Subcutaneous abdominal adipose tissue (tissue), 5 donors: ENCODE data around the gene ARHGAP19.
A peak's percentile ranks its signal among the peaks of the same experiment; 100 is the strongest.

Source experiments
- H3K27ac ChIP-seq: one replicate; pipeline ENCODE4 v1.7.0; 2013; ENCODE audit warnings: low read depth, mild to moderate bottlenecking, inconsistent platforms, low read length, moderate library complexity
- H3K27me3 ChIP-seq, 5 donors: one replicate each; pipeline ENCODE4 v1.7.0; 2013; ENCODE audit warnings: low read length in 5 of 5, inconsistent platforms in 1 of 5; ENCODE audit not compliant: control insufficient read depth in 5 of 5, insufficient read depth in 4 of 5
- H3K36me3 ChIP-seq, 5 donors: one replicate each; pipeline ENCODE4 v1.7.0; 2013; ENCODE audit warnings: low read length in 5 of 5; ENCODE audit not compliant: control insufficient read depth in 5 of 5, insufficient read depth in 5 of 5
- H3K4me1 ChIP-seq, 5 donors: one replicate each; pipeline ENCODE4 v1.7.0; 2013; ENCODE audit warnings: low read length in 5 of 5, mild to moderate bottlenecking in 3 of 5, moderate library complexity in 1 of 5; ENCODE audit not compliant: control insufficient read depth in 5 of 5, insufficient read depth in 5 of 5
- H3K4me3 ChIP-seq, 5 donors: one replicate each; pipeline ENCODE4 v1.7.0; 2013; ENCODE audit warnings: low read length in 5 of 5, low read depth in 1 of 5
- H3K9ac ChIP-seq, 5 donors: one replicate each; pipeline ENCODE4 v1.7.0; 2013; ENCODE audit warnings: low read length in 5 of 5, mild to moderate bottlenecking in 4 of 5, moderate library complexity in 3 of 5
- H3K9me3 ChIP-seq, 5 donors: one replicate each; pipeline ENCODE4 v1.7.0; 2013; ENCODE audit warnings: low read length in 5 of 5; ENCODE audit not compliant: control insufficient read depth in 5 of 5
- donor health status: healthy.
- donor health status: healthy.
- donor health status: healthy.
- donor health status: healthy.
- donor health status: healthy.

The ARHGAP19 gene

GRCh38 chr10:97321804-97322190, 29.4 kb upstream of the ARHGAP19 start:
- Histone ChIP-seq H3K9ac (peak overlapping the region in 1 of 5 donors; percentile 14), H3K4me1 (peaks cover 4 to 34% (median 30%) of the 10 kb centered on the region in 5 donors), H3K27me3 (no peaks in the 10 kb centered on the region), H3K9me3 (no peaks in the 10 kb centered on the region), H3K27ac (no peak overlapping the region), H3K36me3 (no peaks in the 10 kb centered on the region), H3K4me3 (peak overlapping the region in 1 of 5 donors; percentile 65)

- Histone ChIP-seq H3K9ac (peak overlapping the region in 1 of 5 donors; percentile 51), H3K27ac (no peak overlapping the region), H3K4me3 (peak overlapping the region; percentile 65 to 88 (median 70))
Measured at GRCh38 chr10:97321032-97321803, 28.8 kb upstream of the ARHGAP19 start.

GRCh38 chr10:97320480-97321031, 28.1 kb upstream of the ARHGAP19 start:
- no peaks in the 10 kb centered on the region for H3K27me3 ChIP-seq
- H3K4me1 ChIP-seq: peaks cover 4 to 34% (median 30%) of the 10 kb centered on the region in 5 donors
- peak overlapping the region in 4 of 5 donors; percentile 51 to 72 (median 57) for H3K9ac ChIP-seq
- peak overlapping the region; percentile 65 to 88 (median 70) for H3K4me3 ChIP-seq
- no peaks in the 10 kb centered on the region for H3K36me3 ChIP-seq
- peak overlapping the region; percentile 16 for H3K27ac ChIP-seq
- no peaks in the 10 kb centered on the region for H3K9me3 ChIP-seq

More at GRCh38 chr10:97321032-97321803, 28.8 kb upstream of the ARHGAP19 start:
- no peaks in the 10 kb centered on the region for H3K27me3 ChIP-seq
- peaks cover 4 to 34% (median 30%) of the 10 kb centered on the region in 5 donors for H3K4me1 ChIP-seq
- H3K9me3 ChIP-seq: no peaks in the 10 kb centered on the region
- no peaks in the 10 kb centered on the region for H3K36me3 ChIP-seq

GRCh38 chr10:97319671-97320479, 27.4 kb upstream of the ARHGAP19 start:
- no peaks in the 10 kb centered on the region for H3K9me3 ChIP-seq
- H3K27me3 ChIP-seq: no peaks in the 10 kb centered on the region
- no peaks in the 10 kb centered on the region for H3K36me3 ChIP-seq
- H3K9ac ChIP-seq: peak overlapping the region in 4 of 5 donors; percentile 51 to 86 (median 68)
- H3K27ac ChIP-seq: peak overlapping the region; percentile 16
- peaks cover 4 to 34% (median 30%) of the 10 kb centered on the region in 5 donors for H3K4me1 ChIP-seq
- H3K4me3 ChIP-seq: peak overlapping the region; percentile 65 to 88 (median 70)

- Histone ChIP-seq H3K27me3 (no peaks in the 10 kb centered on the region), H3K4me1 (peaks cover 4 to 34% (median 30%) of the 10 kb centered on the region in 5 donors), H3K36me3 (no peaks in the 10 kb centered on the region), H3K9ac (peak within 1 kb of the TSS in 4 of 5 donors; percentile 75 to 95 (median 87)), H3K27ac (peak within 1 kb of the TSS; percentile 96), H3K4me3 (peak within 1 kb of the TSS; percentile 65 to 95 (median 88)), H3K9me3 (no peaks in the 10 kb centered on the region)
Measured at GRCh38 chr10:97318772-97319651, 26.6 kb upstream of the ARHGAP19 start, which contains the start of gene FRAT1. FRAT1 (plus strand) TSS chr10:97319271; CDS start chr10:97319454, 183 bp downstream.

- peak overlapping the region in 1 of 5 donors; percentile 11 for H3K9ac ChIP-seq
- no peaks in the 10 kb centered on the region for H3K27me3 ChIP-seq
- no peak overlapping the region for H3K4me3 ChIP-seq
- H3K4me1 ChIP-seq: peaks cover 0 to 6% (median 6%) of the 10 kb centered on the region in 5 donors
- H3K9me3 ChIP-seq: no peaks in the 10 kb centered on the region
- H3K36me3 ChIP-seq: no peaks in the 10 kb centered on the region
- H3K27ac ChIP-seq: no peak overlapping the region
Measured at GRCh38 chr10:97314671-97315070, 22.2 kb upstream of the ARHGAP19 start.

GRCh38 chr10:97312897-97313296, 20.5 kb upstream of the ARHGAP19 start:
- no peaks in the 10 kb centered on the region for H3K27me3 ChIP-seq
- no peak overlapping the region for H3K27ac ChIP-seq
- H3K36me3 ChIP-seq: no peaks in the 10 kb centered on the region

GRCh38 chr10:97311111-97311626, 18.7 kb upstream of the ARHGAP19 start:
- no peaks in the 10 kb centered on the region for H3K27me3 ChIP-seq
- no peak overlapping the region for H3K9ac ChIP-seq
- H3K27ac ChIP-seq: no peak overlapping the region
- no peaks in the 10 kb centered on the region for H3K9me3 ChIP-seq
- no peaks in the 10 kb centered on the region for H3K36me3 ChIP-seq
- peaks cover 0 to 4% (median 0%) of the 10 kb centered on the region in 5 donors for H3K4me1 ChIP-seq
- no peak overlapping the region for H3K4me3 ChIP-seq

More at GRCh38 chr10:97312897-97313296, 20.5 kb upstream of the ARHGAP19 start:
- Histone ChIP-seq H3K9ac (no peak overlapping the region), H3K4me1 (peaks cover 0 to 4% (median 0%) of the 10 kb centered on the region in 5 donors), H3K4me3 (no peak overlapping the region), H3K9me3 (no peaks in the 10 kb centered on the region)
